OCI-LY7 (cell line): ENCODE data around the gene FHIP1A.

Source experiments
- EZH2phosphoT487 ChIP-seq: fragments of 200-600 bp; sonication (generic); IDR thresholded peaks from 2 replicates; pipeline ENCODE4 v1.6.1; 2018; ENCODE audit warnings: low read depth, borderline replicate concordance, mild to moderate bottlenecking, mixed run types, antibody characterized with exemption, low read length, moderate library complexity, mixed read lengths
- TF ChIP-seq, protein P1 (sequence below): fragments of 200-600 bp; sonication (generic); conservative IDR thresholded peaks from 2 replicates; pipeline ENCODE4 v1.5.1; 2014; ENCODE audit warnings: mild to moderate bottlenecking, antibody characterized with exemption, low read length, moderate library complexity, mixed read lengths

GRCh38 chr4:151454513-151454912 lies 45.5 kb downstream of the FHIP1A start:
- TF ChIP-seq EZH2phosphoT487, result no peak
- TF ChIP-seq, protein P1, sequence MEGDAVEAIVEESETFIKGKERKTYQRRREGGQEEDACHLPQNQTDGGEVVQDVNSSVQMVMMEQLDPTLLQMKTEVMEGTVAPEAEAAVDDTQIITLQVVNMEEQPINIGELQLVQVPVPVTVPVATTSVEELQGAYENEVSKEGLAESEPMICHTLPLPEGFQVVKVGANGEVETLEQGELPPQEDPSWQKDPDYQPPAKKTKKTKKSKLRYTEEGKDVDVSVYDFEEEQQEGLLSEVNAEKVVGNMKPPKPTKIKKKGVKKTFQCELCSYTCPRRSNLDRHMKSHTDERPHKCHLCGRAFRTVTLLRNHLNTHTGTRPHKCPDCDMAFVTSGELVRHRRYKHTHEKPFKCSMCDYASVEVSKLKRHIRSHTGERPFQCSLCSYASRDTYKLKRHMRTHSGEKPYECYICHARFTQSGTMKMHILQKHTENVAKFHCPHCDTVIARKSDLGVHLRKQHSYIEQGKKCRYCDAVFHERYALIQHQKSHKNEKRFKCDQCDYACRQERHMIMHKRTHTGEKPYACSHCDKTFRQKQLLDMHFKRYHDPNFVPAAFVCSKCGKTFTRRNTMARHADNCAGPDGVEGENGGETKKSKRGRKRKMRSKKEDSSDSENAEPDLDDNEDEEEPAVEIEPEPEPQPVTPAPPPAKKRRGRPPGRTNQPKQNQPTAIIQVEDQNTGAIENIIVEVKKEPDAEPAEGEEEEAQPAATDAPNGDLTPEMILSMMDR, result no peak
